PC-9 (cell line): ENCODE data around the gene C20orf204. TPM values are rescaled to one million over a fixed set of nuclear protein-coding genes. Genes with fewer than 3 reads are reported as not detected.

Experiments used
- BruUV-seq: library from RNA; stranded (reverse); fragments of 400-500 nt; replicated peaks from 2 replicates; lab custom pipeline; 2021; lab: Mats Ljungman, UMichigan
- CTCF ChIA-PET: fragments of 300-600 bp; sonication (Branson Sonifier 250); formaldehyde crosslinking; loops from one replicate; lab custom pipeline; 2022; ENCODE audit warnings: antibody characterized with exemption; lab: Charles Lee
- POLR2A ChIA-PET: fragments of 300-600 bp; sonication (Branson Sonifier 250); formaldehyde crosslinking; loops from one replicate; lab custom pipeline; 2022; ENCODE audit warnings: antibody characterized with exemption; ENCODE audit not compliant: unreplicated experiment; lab: Charles Lee
- DNase-seq, 2 experiments: peaks; one replicate each; pipeline versions ENCODE4 v3.0.0 to v3.0.0-alpha.2; 2015 to 2022; ENCODE audit warnings: mixed read lengths in 1 of 2
- H2AFZ ChIP-seq: fragments of 200-600 bp; sonication (generic); 2 replicates; pipeline ENCODE4 v1.8.1; 2017; ENCODE audit warnings: antibody characterized with exemption
- H3F3A ChIP-seq: fragments of 200-600 bp; sonication (generic); 2 replicates; pipeline ENCODE4 v1.8.1; 2017; ENCODE audit warnings: antibody characterized with exemption, mild to moderate bottlenecking, low read depth; ENCODE audit not compliant: insufficient read depth
- H3K27ac ChIP-seq: fragments of 200-600 bp; sonication (generic); 2 replicates; pipeline ENCODE4 v1.6.1; 2016; ENCODE audit warnings: mixed run types
- H3K27me3 ChIP-seq: fragments of 200-600 bp; sonication (generic); 2 replicates; pipeline ENCODE4 v1.6.1; 2016; ENCODE audit warnings: low read depth, mixed run types; ENCODE audit not compliant: insufficient read depth
- H3K36me3 ChIP-seq: fragments of 200-600 bp; sonication (generic); 2 replicates; pipeline ENCODE4 v1.6.1; 2016; ENCODE audit warnings: low read depth, mixed run types
- H3K4me1 ChIP-seq: fragments of 200-600 bp; sonication (generic); replicated peaks from 2 replicates; pipeline ENCODE4 v1.6.1; 2016; ENCODE audit warnings: mixed run types; ENCODE audit not compliant: insufficient read depth
- H3K4me2 ChIP-seq: fragments of 200-600 bp; sonication (generic); 2 replicates; pipeline ENCODE4 v1.6.1; 2017; ENCODE audit warnings: mixed run types
- H3K4me3 ChIP-seq: fragments of 200-600 bp; sonication (generic); 2 replicates; pipeline ENCODE4 v1.6.1; 2016; ENCODE audit warnings: mixed run types
- H3K79me2 ChIP-seq: fragments of 200-600 bp; sonication (generic); 2 replicates; pipeline ENCODE4 v1.6.1; 2017; ENCODE audit warnings: low read depth, mixed run types
- H3K9me2 ChIP-seq: fragments of 200-600 bp; sonication (generic); 2 replicates; pipeline ENCODE4 v1.8.1; 2017; ENCODE audit warnings: mild to moderate bottlenecking; ENCODE audit not compliant: insufficient read depth
- H3K9me3 ChIP-seq: fragments of 200-600 bp; sonication (generic); 2 replicates; pipeline ENCODE4 v1.8.1; 2016; ENCODE audit warnings: low read depth; ENCODE audit not compliant: insufficient read depth
- H4K20me1 ChIP-seq: fragments of 200-600 bp; sonication (generic); 2 replicates; pipeline ENCODE4 v1.8.1; 2017; ENCODE audit not compliant: insufficient read depth
- CTCF ChIP-seq: fragments of 200-600 bp; sonication (generic); conservative IDR thresholded peaks from 2 replicates; pipeline ENCODE4 v1.6.1; 2017; ENCODE audit warnings: mixed run types, antibody characterized with exemption, mild to moderate bottlenecking, moderate library complexity
- EZH2 ChIP-seq: fragments of 200-600 bp; sonication (generic); IDR thresholded peaks from 2 replicates; pipeline ENCODE4 v1.8.0; 2017; ENCODE audit warnings: antibody characterized with exemption, low read depth
- intact Hi-C: fragments of 100-400 bp; cut with micrococcal nuclease; formaldehyde crosslinking; loops from one replicate; pipeline ENCODE4 v1.10.0; 2022; ENCODE audit not compliant: unreplicated experiment
- total RNA-seq: library from RNA; stranded (reverse); gene quantifications from 2 replicates; pipeline ENCODE4 v1.2.3, GENCODE V29; 2021

C20orf204 gene
- total RNA-seq, 1 experiment from 2014 or later = 3.8 TPM

DNA sequence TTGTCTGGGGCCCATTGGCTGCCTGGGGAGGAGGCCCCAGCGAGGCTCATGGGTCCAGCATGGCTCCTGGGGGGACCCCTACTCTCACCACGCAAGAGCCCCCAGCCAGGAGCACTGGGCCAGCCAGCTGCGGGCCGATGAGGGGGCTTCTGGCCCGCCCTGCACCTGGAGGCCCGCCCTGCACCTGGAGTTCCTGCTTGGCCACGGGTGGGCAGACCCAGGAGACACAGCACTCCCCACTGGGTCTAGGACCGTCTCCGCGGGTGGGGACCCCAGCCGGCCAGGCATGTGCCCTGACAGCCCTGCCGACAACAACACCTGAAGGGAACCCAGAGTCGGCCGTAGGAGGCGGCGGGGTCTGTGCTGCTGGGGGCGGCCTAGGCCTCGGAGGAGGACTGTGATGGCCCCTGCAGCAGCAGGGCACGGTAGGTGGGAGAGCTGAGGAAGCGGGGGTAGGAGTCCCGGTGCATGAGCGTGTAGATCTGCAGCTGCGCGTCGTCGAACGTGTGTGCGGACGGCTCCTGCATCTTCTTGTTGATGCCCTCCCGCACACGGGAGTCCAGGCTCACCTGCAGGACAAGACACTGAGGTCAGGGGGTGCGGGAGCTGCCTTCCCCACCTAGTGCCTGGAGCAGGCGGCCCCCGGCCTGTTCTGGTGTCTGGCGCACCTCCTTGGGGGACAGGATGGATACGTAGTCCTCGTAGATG, 37.6 kb downstream of the C20orf204 start:
- intact Hi-C loops = no loop called here
- peaks cover 14% of the 10 kb centered on the region for H4K20me1 ChIP-seq
- no peak overlapping the region for H3K4me2 ChIP-seq
- no peaks in the 10 kb centered on the region for H3K9me3 ChIP-seq
- TF ChIP-seq EZH2 (no peak), CTCF (no peak)
- no peak overlapping the region for H2AFZ ChIP-seq
- peaks cover 12% of the 10 kb centered on the region for H3K79me2 ChIP-seq
- no peak for DNase-seq
- no peaks in the 10 kb centered on the region for H3K27me3 ChIP-seq
- CTCF ChIA-PET = no interaction called here
- no peaks in the 10 kb centered on the region for H3K36me3 ChIP-seq
- no TSS peak for BruUV-seq
- H3K9me2 ChIP-seq = no peaks in the 10 kb centered on the region
- H3K4me1 ChIP-seq = peaks cover 9% of the 10 kb centered on the region
- POLR2A ChIA-PET = no interaction called here
- H3K4me3 ChIP-seq = no peak overlapping the region
- H3F3A ChIP-seq = peaks cover 3% of the 10 kb centered on the region; the same call in 1 of the 2 replicates
- H3K27ac ChIP-seq = no peak overlapping the region

DNA sequence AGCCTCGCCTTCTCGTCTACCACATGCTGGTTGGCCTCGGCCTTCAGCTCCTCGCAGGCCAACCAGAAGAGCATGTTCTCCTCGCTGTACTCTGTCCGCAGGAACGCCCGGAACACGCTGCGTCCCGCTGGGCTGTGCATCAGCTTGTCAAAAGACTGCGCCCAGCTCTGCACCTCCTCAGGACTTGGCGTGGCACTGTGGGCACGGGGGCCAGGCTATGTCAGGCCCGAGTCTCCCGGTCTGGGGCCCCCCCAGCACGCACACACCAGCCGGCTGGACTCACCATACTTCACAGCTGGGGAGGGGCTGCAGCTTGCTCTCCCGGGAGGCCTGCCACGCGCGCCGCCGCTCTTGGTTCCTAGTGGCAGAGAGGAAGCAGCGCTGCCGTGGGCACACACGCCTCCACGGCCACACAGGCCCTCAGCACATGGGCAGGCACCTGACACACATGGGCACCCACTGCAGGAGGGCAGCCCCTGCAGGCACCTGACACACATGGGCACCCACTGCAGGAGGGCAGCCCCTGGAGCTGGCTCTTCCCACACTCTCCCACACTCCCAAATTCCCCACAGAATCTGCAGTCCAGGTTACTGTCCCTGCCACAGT, 38.3 kb downstream of the C20orf204 start:
- no peaks in the 10 kb centered on the region for H3K36me3 ChIP-seq
- no TSS peak for BruUV-seq
- H3K4me1 ChIP-seq = peaks cover 14% of the 10 kb centered on the region
- no peak for TF ChIP-seq EZH2
- no peak for TF ChIP-seq CTCF
- peaks cover 14% of the 10 kb centered on the region for H4K20me1 ChIP-seq
- intact Hi-C loops = no loop called here
- no peak for DNase-seq
- H3K27me3 ChIP-seq = no peaks in the 10 kb centered on the region
- H3K9me3 ChIP-seq = no peaks in the 10 kb centered on the region
- ChIA-PET POLR2A (no interaction called here), CTCF (no interaction called here)
- peaks cover 12% of the 10 kb centered on the region for H3K79me2 ChIP-seq
- no peak overlapping the region for H2AFZ ChIP-seq
- peaks cover 8% of the 10 kb centered on the region; the same call in 1 of the 2 replicates for H3F3A ChIP-seq
- no peak overlapping the region for H3K4me3 ChIP-seq
- no peaks in the 10 kb centered on the region for H3K9me2 ChIP-seq
- H3K4me2 ChIP-seq = no peak overlapping the region
- H3K27ac ChIP-seq = no peak overlapping the region

GRCh38 chr20:64074963-64075362, 39.0 kb downstream of the C20orf204 start:
- H3K9me2 ChIP-seq = no peaks in the 10 kb centered on the region
- no peak overlapping the region for H3K4me3 ChIP-seq
- no peaks in the 10 kb centered on the region for H3K36me3 ChIP-seq
- no peaks in the 10 kb centered on the region for H3K27me3 ChIP-seq
- H3F3A ChIP-seq = peaks cover 12% of the 10 kb centered on the region
- H4K20me1 ChIP-seq = peaks cover 12% of the 10 kb centered on the region
- intact Hi-C loops = no loop called here
- ChIA-PET CTCF (no interaction called here), POLR2A (no interaction called here)
- TF ChIP-seq EZH2 (no peak), CTCF (no peak)
- BruUV-seq = no TSS peak
- H2AFZ ChIP-seq = no peak overlapping the region
- DNase-seq = no peak
- H3K79me2 ChIP-seq = peaks cover 12% of the 10 kb centered on the region
- H3K9me3 ChIP-seq = no peaks in the 10 kb centered on the region
- no peak overlapping the region for H3K4me2 ChIP-seq
- H3K27ac ChIP-seq = no peak overlapping the region
- peaks cover 14% of the 10 kb centered on the region for H3K4me1 ChIP-seq
